T-helper 22 cell (primary cell): ENCODE data around the gene MEX3B.
"Not testable (repeated sequence)": the region's sequence is repeated elsewhere in the genome, so short reads cannot be mapped to it uniquely, and the experiment has no call there.

Source experiments
- DNase-seq: peaks from one replicate; pipeline ENCODE4 v3.0.0-alpha.2; 2020; ENCODE audit warnings: low read depth

Gene MEX3B

DNA sequence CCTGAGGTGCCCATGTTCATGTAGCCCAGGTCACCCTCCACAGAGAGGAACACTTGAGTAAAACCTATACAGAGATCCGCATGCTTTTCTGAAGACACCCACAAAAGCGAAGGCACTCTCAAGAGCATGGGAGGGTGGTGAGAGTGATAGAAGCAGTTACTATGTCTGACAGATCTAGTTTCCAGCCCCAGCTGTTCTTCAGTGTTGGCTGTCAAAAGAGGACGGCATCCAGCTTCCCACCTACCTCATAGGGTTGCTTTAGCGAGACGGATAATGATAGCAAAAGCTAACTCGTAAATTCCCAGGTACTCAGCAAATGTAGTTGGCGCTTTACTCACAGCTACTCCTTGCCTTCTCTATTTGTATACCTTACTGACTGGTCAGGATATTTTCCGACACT lies 3.0 kb upstream of the MEX3B start:
- no peak for DNase-seq

DNA sequence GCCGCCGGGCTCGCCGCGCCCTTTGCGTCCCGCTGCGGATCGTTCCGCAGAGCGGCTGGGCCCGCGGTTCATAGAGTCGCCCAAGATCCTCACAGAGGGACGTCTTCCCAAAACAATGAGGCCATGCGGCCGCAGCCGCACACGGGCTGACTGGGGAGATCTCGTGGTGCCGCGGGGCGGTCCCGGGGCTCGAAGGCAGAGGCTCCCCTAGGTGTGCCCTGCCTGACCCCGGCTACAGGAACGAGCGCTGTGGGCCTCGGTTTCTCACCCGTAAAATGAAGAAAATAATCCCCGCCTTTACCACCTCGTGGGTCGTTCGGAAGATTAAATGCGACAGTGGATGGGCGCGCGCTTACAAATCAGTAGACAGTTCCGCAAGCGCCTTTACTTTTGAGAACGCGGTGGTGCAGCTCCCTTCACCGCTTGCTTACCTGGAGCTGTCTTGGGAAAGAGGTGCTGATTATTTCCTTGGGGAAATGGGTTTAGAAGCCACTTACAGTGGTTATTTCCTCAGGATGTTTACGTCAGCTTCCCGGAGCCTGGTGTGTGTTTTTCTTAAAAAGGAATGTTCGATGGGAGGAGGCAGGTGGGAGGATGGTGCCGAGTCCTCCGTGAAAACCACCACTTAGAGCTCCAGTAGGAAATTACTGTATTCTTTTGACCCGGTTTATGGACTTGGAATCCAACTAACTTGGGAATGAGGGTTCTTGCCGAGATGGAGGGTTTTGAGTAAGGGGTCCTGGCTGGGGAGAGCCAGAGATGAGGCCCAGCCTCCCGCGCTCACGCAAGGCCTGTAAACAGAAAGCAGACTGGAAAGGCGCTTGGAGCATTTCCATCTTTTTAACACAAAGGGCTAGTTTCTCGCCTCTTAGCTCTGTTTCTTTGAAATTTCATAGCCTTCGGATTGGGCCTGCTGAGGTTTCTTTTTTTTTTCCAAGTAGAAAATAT lies 1.9 kb upstream of the MEX3B start:
- no peak for DNase-seq

DNA sequence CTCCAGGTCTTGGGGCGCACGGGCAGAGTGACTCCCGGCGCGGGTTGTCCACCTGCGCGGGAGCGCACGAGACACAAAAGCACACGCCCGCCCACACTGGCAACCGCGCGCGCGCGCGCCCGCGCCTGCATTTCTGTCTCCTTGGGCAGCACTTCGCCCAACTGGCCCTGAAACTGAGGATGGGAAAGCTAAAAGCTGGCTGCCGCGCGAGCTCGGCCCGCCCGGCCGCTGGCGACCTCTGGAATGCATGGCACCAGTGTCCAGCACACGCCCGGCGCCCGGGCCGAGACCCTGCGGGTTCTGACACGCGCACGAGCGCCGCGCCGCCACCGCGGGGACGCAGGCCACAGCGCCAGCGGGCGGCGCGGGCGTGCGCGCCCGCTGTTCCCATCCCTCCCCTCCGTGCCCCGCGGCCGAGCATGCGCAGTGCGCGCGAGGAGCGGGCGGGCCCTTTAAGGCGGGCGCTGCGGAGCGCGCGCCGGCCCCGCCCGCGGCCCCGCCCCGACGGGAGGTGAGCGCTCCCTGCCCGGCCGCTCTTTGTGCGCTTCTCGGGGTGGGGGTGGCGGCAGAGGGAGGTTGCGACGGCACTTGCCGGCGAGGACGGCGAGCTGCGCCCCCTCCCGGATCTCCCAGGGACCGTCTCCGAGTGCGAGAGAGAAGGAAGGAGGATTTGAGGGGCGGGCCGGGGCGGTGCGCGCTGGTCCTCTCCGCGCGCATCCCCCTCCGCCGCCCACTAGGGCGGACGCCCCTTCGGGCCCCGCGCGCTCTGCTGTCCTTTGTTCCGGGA lies 1.0 kb upstream of the MEX3B start:
- DNase-seq, result peak; percentile 83

DNA sequence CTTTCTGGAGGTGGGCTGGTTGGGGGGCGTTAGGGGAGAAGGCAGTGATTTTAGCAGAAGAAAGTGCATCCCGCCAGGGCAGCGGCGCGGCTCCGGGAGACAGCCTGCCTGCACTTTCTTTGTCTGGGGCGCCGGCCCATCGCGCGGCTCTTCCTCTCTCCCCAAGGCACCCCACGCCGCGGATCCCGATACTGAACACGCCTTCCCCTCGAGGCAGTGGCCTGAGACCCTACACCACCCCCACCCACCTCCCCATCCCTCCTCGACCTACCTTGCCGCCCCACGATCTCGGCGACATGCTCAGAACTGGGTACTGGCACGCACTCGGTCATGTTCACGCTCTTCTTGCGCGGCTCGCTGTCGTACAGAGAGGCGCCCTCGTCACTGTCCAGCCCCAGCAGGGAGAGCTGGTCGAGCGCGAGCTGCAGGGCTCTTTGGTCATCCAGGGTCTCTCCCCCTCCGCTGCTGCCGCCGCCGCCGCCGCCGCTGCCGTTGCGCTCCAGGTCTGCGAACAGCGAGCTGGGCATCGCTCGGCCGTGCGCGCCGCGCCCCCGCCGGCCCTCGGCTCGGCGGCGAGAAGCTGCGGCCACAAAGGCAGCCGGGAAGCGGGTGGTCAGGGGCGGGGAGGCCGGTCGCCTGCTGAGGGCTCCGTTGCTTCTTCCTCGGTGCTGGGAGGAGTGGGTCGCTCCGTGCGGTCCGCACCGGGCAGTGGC lies 483 bp downstream of the MEX3B start:
- no peak for DNase-seq

DNA sequence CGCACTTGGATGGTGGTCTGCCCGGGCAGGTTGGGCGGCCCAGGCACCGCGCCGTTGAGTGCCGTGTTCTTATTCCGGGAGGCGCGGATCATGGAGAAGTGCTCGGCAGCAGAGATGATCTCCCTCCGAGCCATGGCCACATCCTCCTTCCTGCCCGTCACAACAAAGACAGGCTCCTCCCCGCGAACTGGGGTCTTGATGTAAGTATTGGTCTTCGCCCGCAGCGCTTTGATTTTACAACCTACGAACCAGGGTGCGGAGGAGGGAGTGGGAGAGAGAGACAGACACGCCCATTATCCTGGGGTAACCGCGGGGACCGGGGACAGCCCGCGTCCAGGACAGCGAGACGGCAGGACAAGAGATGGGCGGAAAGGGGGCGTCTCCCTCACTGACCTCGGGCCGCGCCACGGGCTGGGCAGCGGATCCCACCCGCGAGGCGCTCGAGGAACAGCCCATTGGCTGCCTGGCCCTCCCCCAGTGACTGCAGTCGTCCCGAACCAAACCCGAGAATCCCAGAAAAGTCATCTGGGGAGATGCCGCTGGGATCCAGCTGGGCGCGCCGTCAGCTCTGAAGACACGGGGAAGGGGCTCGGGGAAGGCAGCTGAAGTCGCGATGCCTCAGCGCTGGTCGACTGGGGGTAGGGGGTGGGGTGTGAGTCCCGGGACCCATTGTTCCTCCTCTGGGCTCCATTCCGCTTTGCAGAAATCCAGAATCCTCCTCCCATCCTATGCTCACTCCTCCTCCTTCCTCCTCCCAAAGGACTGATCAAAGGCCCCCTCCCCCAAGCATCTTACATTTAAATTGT lies 1.2 kb downstream of the MEX3B start:
- peak; percentile 27 for DNase-seq

DNA sequence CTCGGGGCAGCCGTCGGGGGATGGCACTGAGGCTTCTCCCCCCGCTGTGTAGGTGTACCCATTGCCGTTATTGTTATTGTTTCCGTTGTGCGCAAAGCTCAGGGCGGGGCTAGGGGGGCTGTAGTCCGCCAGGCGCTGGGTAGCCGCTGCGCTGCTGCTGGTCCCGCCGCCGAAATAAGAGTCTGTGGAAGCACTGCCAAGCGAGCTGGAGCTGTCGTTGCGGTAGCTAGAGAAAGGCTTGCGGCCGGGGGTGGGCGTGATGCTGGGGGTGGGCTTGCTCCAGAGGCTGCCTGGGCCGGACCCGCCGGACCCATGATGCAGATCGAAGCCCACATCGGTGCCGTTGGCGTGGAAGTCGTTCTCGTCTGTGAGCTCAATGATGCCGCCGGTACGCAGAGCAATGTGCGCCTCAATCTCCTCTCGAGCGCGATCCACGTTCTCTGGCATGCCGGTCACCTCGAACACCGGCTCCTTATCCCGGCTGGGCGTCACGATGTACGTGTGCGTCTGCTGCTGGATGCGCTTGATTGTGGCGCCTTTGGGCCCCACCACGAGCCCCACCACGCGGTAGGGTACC lies 1.9 kb downstream of the MEX3B start:
- DNase-seq, result no peak

DNA sequence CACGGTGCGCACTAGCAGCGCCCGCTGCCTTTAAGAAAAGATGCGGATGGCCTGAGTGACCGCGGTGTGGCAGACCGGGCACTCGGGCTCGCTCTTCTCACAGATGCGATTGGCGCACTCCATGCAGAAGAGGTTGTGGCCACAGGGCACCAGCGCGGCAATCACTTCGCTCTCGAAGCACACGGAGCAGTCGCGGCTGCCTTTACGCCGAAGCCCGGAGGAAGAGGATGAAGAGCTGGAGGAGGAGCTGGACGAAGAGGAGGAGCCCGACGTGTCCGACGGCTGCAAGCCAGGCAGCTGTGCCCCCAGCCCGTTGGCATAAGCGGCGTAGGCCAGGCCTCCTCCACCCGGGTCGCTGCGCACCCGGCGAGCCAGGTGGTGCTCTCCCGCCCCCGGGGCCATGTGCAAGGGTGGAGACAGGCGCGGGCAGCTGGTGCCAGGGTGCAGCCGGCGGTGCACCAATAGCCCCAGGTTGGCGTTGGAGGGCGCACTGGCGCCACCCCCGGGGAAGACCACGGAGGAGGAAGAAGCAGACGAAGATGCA lies 2.6 kb downstream of the MEX3B start:
- DNase-seq, result no peak

DNA sequence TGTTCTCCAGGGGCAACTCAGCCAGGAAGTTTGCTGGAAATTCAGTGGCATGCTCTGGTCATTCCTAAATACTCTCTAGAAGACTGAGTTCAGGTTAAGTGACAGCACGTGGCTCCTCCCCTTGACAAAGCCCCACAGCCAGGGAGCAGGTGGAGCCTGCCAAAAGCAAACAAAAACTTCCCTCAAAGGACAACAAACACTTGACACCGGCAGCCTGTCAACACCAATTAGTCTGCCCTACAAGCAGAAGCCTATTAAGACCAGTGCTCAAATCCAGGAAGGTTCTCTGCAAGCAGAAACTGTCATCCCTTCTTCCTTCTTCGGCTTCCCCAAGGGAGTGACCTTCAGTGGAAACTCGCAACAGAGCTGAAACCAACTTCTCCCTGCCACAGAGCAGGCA lies 5.0 kb downstream of the MEX3B start:
- DNase-seq, result no peak

DNA sequence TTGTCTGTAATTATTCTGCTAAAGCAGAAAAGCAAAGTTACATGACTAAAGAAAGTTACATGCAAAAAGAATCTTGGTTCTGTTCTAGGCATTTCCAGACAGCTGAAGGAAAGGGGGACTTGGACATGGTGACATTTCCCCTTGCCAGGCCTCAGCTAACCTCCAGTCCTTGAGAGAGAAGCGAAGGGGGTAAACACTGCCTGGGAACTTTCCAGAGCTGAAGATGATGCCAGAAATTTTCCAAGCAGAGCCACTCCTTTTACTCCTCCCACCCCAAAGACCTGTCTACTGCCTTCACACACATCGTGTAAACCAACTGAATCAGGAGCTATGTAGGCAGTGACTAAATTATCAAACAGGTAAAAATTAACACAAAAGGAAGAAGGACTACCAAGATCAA lies 5.4 kb downstream of the MEX3B start:
- no peak for DNase-seq

DNA sequence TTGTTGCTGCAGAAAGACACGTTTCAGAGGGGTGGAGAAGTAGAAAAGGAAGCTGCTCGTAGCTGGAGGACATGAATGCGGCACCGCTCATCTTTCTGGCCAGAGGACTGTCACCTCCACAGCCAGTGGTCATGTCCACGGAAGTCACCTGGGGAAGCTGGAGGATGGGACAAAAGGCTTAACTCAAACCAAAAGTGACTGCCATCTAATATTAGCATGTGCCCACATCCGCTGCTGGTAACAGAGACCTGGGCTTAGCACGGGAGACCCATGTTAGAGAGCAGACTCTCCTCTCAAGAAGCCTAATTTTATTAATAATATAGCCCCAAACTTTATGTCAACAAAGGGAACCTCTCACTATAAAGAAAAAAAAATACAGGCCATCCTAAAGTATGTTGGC lies 5.9 kb downstream of the MEX3B start:
- no peak for DNase-seq

DNA sequence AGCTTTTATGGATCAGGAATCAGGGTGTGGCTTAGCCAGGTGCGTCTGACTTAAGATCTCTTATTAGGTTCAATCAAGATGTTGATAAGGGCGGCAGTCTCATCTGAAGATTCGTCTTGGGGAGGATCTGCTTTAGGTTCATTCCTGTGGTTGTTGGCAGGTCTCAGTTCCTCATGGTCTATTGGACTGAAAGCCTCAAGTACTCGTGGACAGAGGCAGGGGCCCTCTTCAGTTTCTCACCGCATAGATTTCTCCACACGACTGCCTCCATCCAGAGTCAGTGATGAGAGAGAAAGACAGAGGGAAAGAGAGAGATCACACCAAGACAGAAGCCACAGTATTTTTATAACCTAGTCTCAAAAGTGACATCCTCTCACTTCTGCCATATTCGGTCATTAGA lies 9.4 kb downstream of the MEX3B start:
- DNase-seq, result no peak

DNA sequence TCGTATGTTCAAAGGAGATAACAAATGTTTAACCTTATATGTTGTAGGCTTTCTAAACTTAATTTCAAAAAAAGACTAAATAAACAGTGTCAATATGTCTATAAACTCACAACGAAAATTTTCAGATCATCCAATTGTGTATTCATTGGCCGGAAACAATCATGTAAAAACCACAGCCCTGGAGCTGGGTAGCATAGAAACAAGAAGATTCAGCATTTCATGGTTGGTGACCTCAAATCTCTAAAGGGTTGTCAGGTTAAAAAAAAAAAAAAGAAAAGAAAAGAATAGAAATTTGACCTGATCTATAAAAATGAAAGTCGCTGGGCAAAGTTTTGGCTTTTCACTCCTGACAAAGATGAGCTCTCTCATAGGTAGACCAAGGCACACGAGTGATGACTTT lies 13.9 kb downstream of the MEX3B start:
- DNase-seq, result no peak

DNA sequence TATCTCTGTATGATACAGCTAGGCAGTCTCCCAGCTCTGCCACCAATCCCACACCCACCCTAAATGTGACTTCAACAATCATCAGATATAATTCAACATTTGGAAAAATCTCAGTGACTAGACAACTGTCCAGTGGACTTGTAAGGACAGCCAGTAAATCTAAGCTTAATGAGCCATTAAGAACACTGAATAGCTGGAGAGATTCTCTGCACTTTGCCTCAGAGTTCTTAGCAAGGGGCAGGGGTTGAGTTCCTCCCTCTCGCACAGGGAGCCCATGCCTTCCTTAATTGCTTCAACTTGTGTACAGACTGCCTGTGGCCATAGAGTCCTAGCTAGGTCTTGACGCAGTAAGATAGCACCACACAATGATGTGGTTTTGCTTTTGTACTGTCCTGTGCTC lies 15.6 kb downstream of the MEX3B start:
- no peak for DNase-seq

DNA sequence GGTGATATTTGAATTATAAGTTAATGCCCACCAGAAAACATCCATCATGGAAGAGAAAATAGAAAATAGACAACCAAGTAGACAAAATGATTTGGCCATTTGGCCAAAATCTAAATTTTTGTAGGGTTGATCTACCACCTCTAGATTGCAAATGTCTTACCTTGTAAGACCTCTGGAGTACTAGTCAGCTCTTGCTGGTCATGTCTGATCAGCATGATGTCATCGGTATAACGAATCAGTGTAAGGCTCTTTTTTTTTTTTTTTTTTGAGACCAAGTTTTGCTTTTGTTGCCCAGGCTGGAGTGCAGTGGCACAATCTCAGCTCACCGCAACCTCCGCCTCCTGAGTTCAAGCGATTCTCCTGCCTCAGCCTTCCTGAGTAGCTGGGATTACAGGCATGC lies 17.7 kb downstream of the MEX3B start:
- DNase-seq, result not testable (repeated sequence)

DNA sequence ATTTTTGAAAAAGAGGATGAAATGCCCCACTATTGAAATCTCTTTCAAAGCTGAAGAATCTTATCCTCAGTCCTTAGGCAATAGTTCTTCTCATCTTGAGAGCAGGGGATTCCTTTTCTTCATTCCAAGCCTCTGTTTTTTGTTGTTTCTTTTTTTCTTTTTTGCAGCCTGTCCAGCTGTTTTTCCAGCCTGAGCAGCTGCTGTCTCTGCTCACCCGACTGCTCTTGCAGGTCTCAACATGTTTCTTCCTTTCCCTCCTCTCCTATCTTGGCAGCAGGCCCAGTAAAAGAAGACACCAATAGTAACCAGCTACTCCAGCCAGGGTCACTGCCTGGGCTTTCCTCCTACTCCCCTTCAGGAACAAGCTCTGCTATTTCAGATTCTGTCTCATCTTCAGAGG lies 23.8 kb downstream of the MEX3B start:
- no peak for DNase-seq

DNA sequence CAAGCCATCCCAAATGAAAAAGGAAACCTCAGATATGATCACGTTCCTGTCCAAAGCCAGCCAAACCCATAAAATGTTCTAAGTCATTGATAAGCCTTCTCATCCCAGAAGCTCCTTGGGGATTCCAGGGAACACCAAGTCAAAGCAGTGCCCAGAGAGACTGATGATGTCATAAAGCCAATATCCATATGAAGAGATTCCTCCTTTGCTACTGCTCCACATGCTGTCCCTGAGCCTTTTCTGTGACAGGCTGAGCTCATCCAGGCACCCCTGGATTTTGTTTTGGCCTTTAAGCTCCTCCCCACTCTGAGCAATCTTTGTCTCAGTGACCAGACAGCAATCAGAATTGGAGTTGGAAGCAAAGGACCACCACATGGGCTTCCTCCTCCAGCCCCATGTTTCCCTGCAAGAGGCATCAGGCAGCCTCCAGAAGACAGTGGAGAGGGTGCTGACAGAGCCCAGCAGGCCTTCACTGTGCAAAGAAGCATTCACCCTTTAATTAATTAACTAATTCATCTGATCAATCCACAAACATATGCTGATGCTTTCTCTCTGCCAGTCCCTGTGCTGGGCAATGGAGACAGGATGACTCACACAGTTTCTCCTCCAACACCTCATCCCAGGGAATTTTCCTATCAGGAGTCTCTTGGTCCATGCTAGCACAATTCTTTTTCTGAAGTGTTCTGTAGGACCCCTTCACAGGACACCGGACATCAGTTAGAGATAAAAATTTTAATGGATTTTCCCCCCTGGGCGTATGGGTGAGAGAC lies 25.0 kb downstream of the MEX3B start:
- no peak for DNase-seq

DNA sequence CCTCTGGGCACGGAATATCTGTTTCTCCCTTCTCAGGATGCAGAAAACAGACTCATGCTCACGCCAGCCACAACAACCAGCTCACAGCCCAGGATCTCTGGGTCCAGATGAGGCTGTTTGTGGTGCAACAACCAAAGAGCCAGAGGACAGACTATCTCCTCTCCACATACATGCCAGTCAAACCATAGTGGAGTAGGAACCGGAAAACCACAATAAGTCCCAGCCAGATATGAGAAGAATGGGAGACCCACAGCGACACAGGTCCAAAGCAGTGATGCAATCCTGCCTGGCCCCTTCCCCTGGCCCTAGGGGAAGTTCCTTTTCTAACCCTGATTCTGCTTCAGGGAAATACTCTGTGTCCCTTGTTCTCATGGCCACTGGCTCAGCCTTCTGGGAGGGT lies 27.6 kb downstream of the MEX3B start:
- DNase-seq, result no peak

DNA sequence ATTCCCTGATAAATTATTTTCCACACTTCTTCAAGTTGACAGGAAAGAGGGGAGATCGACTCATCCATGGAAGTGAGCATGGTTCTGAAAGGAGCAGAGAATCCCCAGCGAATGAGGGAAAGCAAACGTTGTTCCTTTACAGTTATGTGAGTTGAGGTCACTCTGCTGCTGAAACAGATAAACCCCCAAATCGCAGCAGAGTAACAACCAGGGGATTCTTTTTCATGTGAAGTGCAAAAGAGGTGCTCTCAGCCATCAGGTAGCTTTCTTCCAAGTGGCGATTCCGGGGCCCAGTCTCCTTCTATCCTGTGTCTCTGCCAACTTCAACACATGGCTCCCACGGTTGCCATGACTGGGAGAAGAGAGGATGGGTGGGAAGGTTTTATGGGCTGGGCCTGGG lies 28.2 kb downstream of the MEX3B start:
- DNase-seq, result no peak

DNA sequence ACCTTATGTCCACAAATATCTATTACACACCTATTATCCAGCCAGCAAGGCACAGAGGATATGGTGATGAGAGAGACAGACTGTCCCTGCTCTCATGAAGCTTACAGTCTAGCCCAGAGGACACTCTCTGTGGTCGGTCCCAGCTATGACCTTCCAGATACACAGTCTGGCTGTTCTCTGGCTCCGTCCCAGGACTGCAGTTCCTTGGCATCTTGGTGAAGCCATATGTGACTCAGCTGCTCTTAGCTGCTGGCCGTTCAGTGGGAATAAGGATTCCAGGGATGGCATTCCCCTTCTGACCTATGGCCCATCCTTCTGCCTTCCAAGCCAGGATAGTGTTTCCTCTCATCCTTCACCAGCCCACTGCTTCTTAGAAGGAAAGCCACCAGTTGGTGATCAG lies 30.8 kb downstream of the MEX3B start:
- no peak for DNase-seq

DNA sequence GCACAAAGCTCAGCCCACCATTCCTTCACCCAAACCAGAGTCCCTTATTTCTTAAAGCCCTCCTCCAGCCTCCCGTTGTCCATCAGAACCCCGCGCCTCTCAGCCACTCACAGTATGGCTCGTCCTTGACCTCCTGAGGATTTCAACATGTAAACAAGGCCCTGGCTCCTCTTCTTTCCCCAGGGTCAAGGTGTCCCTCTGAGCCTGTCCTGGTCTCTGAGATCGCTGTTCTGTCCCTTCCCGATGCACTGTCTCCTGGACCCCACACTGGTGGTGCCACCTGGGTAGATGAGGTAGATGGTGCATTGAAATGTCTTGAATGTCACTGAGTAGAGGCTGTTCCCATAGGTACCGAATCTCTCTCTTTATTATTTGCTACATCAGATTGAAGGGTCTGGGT lies 32.9 kb downstream of the MEX3B start:
- DNase-seq, result no peak
